ENCODE results near the gene FYN.

Gene FYN

DNA sequence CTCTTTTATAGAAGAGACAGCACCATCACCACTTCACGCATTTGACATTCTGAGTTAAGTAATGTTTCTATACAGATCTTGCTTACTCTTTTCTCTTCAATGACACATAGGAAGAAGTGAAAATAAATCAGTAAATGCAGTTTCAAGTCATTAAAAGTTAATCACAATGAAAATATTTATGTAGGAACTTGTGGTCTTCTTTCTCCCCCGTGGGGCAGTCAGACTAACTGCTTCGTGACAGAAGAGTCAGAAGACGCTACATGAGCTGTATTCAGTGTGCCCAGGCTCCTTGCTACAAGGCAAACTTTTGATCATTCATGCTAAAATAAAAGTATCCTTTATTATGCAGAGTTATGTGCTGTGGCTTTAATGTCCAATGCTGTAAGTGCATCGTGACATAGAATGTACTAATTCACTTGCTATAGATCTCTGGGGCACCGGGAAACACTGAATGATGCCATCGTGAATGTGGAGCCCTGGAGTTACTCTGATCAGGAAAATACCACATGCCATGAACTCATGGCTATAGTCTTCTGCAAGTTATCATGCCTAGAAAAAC, 149.8 kb downstream of the FYN start:
- FAIRE-seq = no peak
- DNase-seq (ENCODE audit: insufficient read length) = no peak
- TF ChIP-seq TAF1 (IDR thresholded peaks at IDR 0.05; ENCODE audit: borderline replicate concordance, low read depth, low read length) (no peak), POLR2A (IDR thresholded peaks at IDR 0.05; ENCODE audit: low read depth, low read length) (no peak), POLR2AphosphoS5 (IDR thresholded peaks at IDR 0.05; ENCODE audit: low read depth, low read length) (no peak)

DNA sequence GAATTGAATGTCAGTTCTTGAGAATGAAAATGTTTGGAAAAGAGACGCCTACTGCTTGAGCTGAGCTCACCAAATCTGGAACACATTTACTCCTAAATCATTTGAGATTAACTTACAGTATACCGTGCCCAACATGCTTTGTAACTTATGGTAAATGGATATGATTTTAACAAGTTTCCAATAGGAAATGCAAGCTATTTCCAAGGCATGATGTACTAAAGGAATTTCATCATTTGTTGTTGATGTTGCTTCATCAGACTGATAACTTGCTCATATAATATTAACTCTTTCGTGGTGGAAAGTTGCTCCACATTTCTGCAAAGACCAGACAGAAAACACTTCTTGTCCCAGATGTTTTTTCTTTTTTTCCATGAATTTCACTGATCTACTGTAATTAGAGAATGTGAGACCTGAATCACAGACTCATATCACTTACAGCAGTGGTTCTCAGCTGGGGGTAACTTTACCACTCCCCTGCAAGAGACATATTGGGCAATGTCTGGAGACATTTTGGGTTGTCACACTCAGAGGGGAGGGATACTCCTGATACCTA, 151.0 kb downstream of the FYN start:
- FAIRE-seq (no peak), DNase-seq (ENCODE audit: insufficient read length) (no peak)
- TF ChIP-seq POLR2AphosphoS5 (IDR thresholded peaks at IDR 0.05; ENCODE audit: low read depth, low read length) (no peak), POLR2A (IDR thresholded peaks at IDR 0.05; ENCODE audit: low read depth, low read length) (no peak), TAF1 (IDR thresholded peaks at IDR 0.05; ENCODE audit: borderline replicate concordance, low read depth, low read length) (no peak)

DNA sequence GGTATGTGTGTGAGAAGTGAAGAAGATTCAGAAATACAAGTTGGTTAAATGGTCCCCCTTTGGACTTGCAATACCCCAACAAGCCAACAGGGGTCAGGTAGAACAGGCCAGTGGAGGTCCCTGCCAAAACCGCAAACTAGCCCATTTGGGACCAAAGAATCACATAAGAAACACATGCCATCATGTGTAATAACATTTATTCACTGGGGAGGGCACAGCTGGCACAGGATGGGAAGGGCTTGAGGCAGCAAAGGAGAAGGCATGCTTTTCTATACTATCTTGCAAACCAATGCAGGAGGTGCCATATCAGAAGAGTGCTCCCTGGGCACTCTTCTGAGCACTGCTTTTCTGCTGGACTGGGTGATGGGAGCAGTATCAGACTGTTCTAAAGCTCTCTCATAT, 151.5 kb downstream of the FYN start:
- FAIRE-seq (peak; percentile 81), DNase-seq (ENCODE audit: insufficient read length) (peak; percentile 18)

DNA sequence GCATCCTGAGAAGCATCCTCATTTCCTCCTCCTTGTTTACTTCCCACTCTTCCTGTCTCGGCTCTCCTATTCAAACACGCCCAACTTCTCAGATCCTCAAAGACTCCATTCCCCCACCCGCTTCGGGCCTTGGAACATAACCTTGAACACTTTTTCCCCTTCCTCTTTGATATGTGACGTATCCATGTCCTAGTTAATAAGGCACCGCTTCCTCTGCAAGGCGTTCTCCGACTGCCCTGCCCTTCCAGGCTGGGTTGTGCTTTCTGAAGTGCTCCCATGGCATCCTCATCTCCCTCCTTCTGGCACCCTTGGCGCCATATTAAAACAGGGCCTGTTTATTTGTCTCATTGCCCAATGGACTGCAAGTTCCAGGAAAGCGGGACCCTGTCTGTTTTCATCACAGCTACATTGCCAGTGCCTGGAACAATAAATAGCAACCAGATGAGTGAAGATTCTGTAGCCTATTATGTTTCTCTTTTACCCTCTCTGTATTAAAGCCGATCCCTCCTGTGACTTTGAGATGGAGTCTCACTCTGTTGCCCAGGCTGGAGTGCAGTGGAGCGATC, 152.2 kb downstream of the FYN start:
- no peak for FAIRE-seq
- TF ChIP-seq TAF1 (IDR thresholded peaks at IDR 0.05; ENCODE audit: borderline replicate concordance, low read depth, low read length) (no peak), POLR2AphosphoS5 (IDR thresholded peaks at IDR 0.05; ENCODE audit: low read depth, low read length) (no peak), POLR2A (IDR thresholded peaks at IDR 0.05; ENCODE audit: low read depth, low read length) (no peak)
- no peak for DNase-seq (ENCODE audit: insufficient read length)

More for the DNA sequence above, 151.5 kb downstream of the FYN start:
- TF ChIP-seq POLR2AphosphoS5 (IDR thresholded peaks at IDR 0.05; ENCODE audit: low read depth, low read length) (no peak), TAF1 (IDR thresholded peaks at IDR 0.05; ENCODE audit: borderline replicate concordance, low read depth, low read length) (no peak), POLR2A (IDR thresholded peaks at IDR 0.05; ENCODE audit: low read depth, low read length) (no peak)

DNA sequence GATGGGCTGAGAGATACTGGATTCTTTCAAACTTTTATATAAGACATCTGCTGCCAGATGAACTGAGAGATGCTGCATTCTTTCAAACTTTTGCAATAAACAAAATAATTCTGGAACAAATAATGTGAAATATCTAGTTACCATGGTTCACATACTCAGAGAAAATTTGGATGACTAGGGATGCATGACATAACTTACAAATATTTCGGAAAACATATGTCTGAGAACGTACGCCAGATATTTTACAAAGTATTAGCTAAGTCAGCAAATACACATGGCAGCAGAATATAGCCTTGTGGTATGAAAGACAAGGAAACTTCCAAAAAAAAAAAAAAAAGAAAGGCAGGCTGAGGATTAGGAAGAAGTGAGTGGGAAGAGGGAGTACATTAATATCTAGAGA, 154.3 kb downstream of the FYN start:
- TF ChIP-seq TAF1 (IDR thresholded peaks at IDR 0.05; ENCODE audit: borderline replicate concordance, low read depth, low read length) (no peak), POLR2AphosphoS5 (IDR thresholded peaks at IDR 0.05; ENCODE audit: low read depth, low read length) (no peak), POLR2A (IDR thresholded peaks at IDR 0.05; ENCODE audit: low read depth, low read length) (no peak)

DNA sequence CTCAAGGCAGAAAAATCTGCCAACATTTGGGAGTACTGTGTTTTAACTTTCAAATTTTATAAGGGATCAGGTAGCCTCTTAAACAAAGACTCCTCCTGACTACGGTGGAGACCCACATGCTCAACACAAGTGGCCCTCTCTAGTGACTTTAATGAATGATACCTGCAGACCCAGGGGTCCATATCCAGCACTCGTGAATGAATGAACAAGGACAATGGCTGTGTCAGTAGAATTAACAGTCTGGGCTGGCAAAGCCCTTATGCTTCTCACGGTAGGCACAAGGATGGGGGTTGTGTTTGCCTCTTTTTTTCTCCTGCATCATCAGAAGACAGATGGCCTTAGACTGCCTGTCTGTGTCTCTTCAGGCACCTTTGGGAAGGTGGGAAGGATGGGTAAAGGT, 154.9 kb downstream of the FYN start:
- TF ChIP-seq POLR2A (IDR thresholded peaks at IDR 0.05; ENCODE audit: low read depth, low read length) = no peak
- no peak for TF ChIP-seq POLR2AphosphoS5 (IDR thresholded peaks at IDR 0.05; ENCODE audit: low read depth, low read length)
- no peak for TF ChIP-seq TAF1 (IDR thresholded peaks at IDR 0.05; ENCODE audit: borderline replicate concordance, low read depth, low read length)
- DNase-seq (ENCODE audit: insufficient read length) (no peak), FAIRE-seq (no peak)

More for the DNA sequence above, 154.3 kb downstream of the FYN start:
- DNase-seq (ENCODE audit: insufficient read length) (no peak), FAIRE-seq (no peak)

DNA sequence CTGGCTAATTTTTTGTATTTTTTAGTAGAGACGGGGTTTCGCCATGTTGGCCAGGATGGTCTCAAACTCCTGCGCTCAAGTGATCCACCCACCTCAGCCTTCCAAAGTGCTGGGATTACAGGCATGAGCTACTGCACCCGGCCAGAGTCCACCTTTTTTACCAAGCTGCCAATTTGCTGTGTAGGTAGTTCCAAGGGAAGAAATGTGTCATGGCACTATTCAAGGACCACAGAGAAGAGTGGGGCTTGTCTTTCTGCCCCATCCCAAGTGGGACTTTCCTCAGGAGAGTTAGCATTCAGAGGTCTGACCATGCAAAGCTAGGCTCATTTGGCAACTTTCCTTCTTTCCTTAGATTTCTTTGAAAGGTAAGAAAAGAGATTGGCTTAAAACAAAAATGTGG, 155.6 kb downstream of the FYN start:
- no peak for DNase-seq (ENCODE audit: insufficient read length)
- FAIRE-seq = no peak
- TF ChIP-seq TAF1 (IDR thresholded peaks at IDR 0.05; ENCODE audit: borderline replicate concordance, low read depth, low read length) (no peak), POLR2A (IDR thresholded peaks at IDR 0.05; ENCODE audit: low read depth, low read length) (no peak), POLR2AphosphoS5 (IDR thresholded peaks at IDR 0.05; ENCODE audit: low read depth, low read length) (no peak)

DNA sequence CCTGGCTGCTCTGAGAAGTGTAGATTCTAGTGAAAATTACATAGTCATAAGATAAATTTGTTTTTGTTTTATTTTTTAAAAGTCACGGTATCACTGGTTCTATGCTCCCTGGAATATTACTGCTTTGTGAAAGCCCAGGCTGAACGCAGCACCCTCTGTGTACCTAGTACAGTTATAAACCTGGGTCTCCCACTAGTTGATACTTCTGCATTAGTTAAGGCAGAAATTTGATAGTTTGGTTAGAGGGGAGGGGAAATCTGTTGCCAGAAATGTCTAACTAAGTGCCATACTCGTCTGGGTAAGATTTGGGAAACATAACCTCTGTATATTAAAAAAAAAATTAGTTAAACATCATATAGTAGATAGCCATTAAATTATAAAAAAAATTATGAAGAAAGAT, 156.9 kb downstream of the FYN start:
- DNase-seq (ENCODE audit: insufficient read length) (no peak), FAIRE-seq (no peak)
- no peak for TF ChIP-seq TAF1 (IDR thresholded peaks at IDR 0.05; ENCODE audit: borderline replicate concordance, low read depth, low read length)
- no peak for TF ChIP-seq POLR2A (IDR thresholded peaks at IDR 0.05; ENCODE audit: low read depth, low read length)
- TF ChIP-seq POLR2AphosphoS5 (IDR thresholded peaks at IDR 0.05; ENCODE audit: low read depth, low read length) = no peak

DNA sequence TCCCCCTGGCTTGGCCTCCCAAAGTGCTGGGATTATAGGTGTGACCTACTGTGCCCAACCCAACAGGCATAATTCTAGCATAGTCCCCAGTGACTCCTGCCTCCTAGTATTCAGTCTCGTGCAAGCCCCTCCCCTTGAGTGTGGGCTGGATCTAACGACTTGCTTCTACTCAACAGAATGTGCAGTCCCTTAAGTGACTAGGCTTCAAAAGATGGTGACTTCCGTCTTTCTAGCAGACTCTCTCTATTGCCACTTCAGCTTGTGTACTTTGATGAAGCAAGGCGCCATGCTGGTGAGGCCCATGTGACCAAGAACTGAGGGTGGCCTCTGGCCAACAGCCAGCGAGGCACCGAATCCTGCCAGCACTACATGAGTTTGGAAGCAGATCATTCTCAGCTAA, 157.9 kb downstream of the FYN start:
- no peak for DNase-seq (ENCODE audit: insufficient read length)
- FAIRE-seq = no peak
- no peak for TF ChIP-seq TAF1 (IDR thresholded peaks at IDR 0.05; ENCODE audit: borderline replicate concordance, low read depth, low read length)
- TF ChIP-seq POLR2AphosphoS5 (IDR thresholded peaks at IDR 0.05; ENCODE audit: low read depth, low read length) = no peak
- no peak for TF ChIP-seq POLR2A (IDR thresholded peaks at IDR 0.05; ENCODE audit: low read depth, low read length)

DNA sequence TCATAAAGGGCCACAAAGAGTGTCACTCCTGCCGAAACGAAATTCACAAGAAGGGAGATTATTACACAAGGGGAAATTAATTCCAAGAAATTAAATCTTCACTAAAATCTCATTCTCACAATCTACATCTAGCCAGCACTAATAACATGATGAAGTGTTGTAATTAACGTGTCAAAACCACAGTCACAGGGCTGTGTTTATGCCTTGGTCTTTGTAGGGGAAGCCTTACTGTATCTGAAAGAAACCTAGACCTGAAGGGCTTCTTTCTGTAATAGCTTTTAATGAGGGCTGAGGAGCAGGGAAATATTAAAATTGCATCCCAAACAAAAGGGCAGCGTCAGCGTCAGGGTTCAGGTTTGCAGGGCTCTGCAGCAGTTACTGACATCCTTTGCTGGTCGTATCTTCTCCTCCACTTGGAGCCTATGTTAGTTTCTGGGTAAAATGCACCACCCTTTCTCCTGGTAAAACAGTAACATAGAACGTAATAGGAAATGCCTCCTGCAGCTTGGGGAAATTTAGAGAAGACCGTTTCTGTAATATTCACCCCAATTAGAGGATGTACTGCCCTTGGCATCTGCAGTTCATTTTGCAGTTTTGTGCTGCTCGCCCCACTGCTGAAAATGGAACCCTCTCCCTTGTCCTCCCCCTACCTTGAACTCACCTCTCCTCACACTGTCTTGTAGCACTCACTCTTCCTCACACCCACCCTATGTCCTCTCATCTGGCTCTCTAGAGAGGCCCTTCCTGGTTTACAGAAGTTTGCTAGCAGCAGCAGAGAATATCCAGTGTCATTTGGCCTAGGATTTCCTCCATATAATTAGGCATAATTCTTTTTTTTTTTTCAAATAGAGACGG, 158.6 kb downstream of the FYN start:
- no peak for DNase-seq (ENCODE audit: insufficient read length)
- FAIRE-seq = no peak
- TF ChIP-seq POLR2AphosphoS5 (IDR thresholded peaks at IDR 0.05; ENCODE audit: low read depth, low read length) = no peak
- no peak for TF ChIP-seq TAF1 (IDR thresholded peaks at IDR 0.05; ENCODE audit: borderline replicate concordance, low read depth, low read length)
- no peak for TF ChIP-seq POLR2A (IDR thresholded peaks at IDR 0.05; ENCODE audit: low read depth, low read length)

DNA sequence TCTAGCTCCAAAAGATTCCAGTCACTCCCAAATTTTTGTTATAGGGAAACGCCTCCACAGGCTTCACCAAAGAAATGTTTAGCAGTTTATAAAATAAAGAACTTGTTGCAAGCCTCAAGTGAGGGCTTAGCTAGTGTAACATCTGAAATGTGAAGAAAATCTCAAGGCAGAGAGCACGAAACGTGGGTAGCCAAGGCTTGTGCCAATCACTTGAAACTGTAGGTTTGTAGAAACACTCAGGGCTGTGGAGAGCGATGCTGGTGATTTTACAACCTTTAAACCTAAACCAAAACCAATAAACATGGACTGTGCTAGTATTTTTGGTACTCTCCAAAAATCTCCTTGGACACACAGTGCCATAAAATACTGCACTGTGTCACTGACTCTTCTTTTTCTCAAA, 159.4 kb downstream of the FYN start:
- no peak for FAIRE-seq

More for the DNA sequence above, 159.4 kb downstream of the FYN start:
- no peak for TF ChIP-seq POLR2AphosphoS5 (IDR thresholded peaks at IDR 0.05; ENCODE audit: low read depth, low read length)
- TF ChIP-seq POLR2A (IDR thresholded peaks at IDR 0.05; ENCODE audit: low read depth, low read length) = no peak
- no peak for TF ChIP-seq TAF1 (IDR thresholded peaks at IDR 0.05; ENCODE audit: borderline replicate concordance, low read depth, low read length)
- DNase-seq (ENCODE audit: insufficient read length) = no peak
